SU-DHL-6 (cell line): Measurements from ENCODE around the gene SDK1.

Experiments
- H2AFZ ChIP-seq: fragments of 200-600 bp; sonication (generic); 2 replicates; pipeline ENCODE4 v1.6.1; 2014; ENCODE audit warnings: low read depth, mild to moderate bottlenecking, moderate library complexity, mixed read lengths, antibody characterized with exemption, low read length; ENCODE audit not compliant: severe bottlenecking
- H3F3A ChIP-seq: fragments of 200-600 bp; shearing (Covaris generic); 2 replicates; pipeline ENCODE4 v1.6.0; 2016; ENCODE audit warnings: antibody characterized with exemption, mild to moderate bottlenecking; ENCODE audit not compliant: insufficient read depth
- H3K27ac ChIP-seq: fragments of 200-600 bp; sonication (generic); 2 replicates; pipeline ENCODE4 v1.5.1; 2016; ENCODE audit warnings: low read depth, mild to moderate bottlenecking, low read length, moderate library complexity, mixed read lengths
- H3K27me3 ChIP-seq: fragments of 200-600 bp; sonication (generic), shearing (Covaris generic); 2 replicates; pipeline ENCODE4 v1.6.0; 2014; ENCODE audit warnings: mild to moderate bottlenecking, low read length
- H3K36me3 ChIP-seq: fragments of 200-600 bp; sonication (generic); 2 replicates; pipeline ENCODE4 v1.6.1; 2014; ENCODE audit warnings: mild to moderate bottlenecking, low read length, mixed read lengths
- H3K4me2 ChIP-seq: fragments of 300-600, 200-600 bp; shearing (Covaris generic), sonication (generic); 2 replicates; pipeline ENCODE4 v1.6.0; 2014; ENCODE audit warnings: low read length, low read depth, mild to moderate bottlenecking; ENCODE audit not compliant: poor library complexity, severe bottlenecking
- H3K4me3 ChIP-seq: fragments of 200-600 bp; sonication (generic); 2 replicates; pipeline ENCODE4 v1.5.1; 2014; ENCODE audit warnings: antibody characterized with exemption, low read length, mild to moderate bottlenecking, mixed read lengths; ENCODE audit not compliant: insufficient read depth, poor library complexity, severe bottlenecking
- H3K79me2 ChIP-seq: fragments of 200-600 bp; sonication (generic); 2 replicates; pipeline ENCODE4 v1.6.1; 2014; ENCODE audit warnings: mild to moderate bottlenecking, low read length, moderate library complexity; ENCODE audit not compliant: insufficient read depth
- H3K9ac ChIP-seq: fragments of 200-600 bp; sonication (generic); 2 replicates; pipeline ENCODE4 v1.7.0; 2014; ENCODE audit warnings: mild to moderate bottlenecking, low read length
- H3K9me2 ChIP-seq: fragments of 200-600 bp; sonication (generic); replicated peaks from 2 replicates; pipeline ENCODE4 v1.6.1; 2014; ENCODE audit warnings: low read length; ENCODE audit not compliant: insufficient read depth
- H3K9me3 ChIP-seq: fragments of 200-600 bp; sonication (generic); 2 replicates; pipeline ENCODE4 v1.6.1; 2014; ENCODE audit warnings: low read length, mixed read lengths; ENCODE audit not compliant: insufficient read depth
- H4K20me1 ChIP-seq: fragments of 200-600 bp; sonication (generic); 2 replicates; pipeline ENCODE4 v1.6.1; 2014; ENCODE audit warnings: low read depth, mild to moderate bottlenecking, antibody characterized with exemption, low read length, moderate library complexity, mixed read lengths
- EZH2phosphoT487 ChIP-seq: fragments of 200-600 bp; sonication (generic), shearing (Covaris generic); conservative IDR thresholded peaks from 2 replicates; pipeline ENCODE4 v1.6.1; 2018; ENCODE audit warnings: mild to moderate bottlenecking, antibody characterized with exemption, low read length, moderate library complexity, mixed read lengths
- TF ChIP-seq, protein P1 (sequence below): fragments of 200-600 bp; sonication (generic); IDR thresholded peaks from one replicate; pipeline ENCODE4 v1.5.1; 2017; ENCODE audit warnings: antibody characterized with exemption, mild to moderate bottlenecking, low read length, moderate library complexity; ENCODE audit not compliant: insufficient read depth, poor library complexity, severe bottlenecking

SDK1 gene

DNA sequence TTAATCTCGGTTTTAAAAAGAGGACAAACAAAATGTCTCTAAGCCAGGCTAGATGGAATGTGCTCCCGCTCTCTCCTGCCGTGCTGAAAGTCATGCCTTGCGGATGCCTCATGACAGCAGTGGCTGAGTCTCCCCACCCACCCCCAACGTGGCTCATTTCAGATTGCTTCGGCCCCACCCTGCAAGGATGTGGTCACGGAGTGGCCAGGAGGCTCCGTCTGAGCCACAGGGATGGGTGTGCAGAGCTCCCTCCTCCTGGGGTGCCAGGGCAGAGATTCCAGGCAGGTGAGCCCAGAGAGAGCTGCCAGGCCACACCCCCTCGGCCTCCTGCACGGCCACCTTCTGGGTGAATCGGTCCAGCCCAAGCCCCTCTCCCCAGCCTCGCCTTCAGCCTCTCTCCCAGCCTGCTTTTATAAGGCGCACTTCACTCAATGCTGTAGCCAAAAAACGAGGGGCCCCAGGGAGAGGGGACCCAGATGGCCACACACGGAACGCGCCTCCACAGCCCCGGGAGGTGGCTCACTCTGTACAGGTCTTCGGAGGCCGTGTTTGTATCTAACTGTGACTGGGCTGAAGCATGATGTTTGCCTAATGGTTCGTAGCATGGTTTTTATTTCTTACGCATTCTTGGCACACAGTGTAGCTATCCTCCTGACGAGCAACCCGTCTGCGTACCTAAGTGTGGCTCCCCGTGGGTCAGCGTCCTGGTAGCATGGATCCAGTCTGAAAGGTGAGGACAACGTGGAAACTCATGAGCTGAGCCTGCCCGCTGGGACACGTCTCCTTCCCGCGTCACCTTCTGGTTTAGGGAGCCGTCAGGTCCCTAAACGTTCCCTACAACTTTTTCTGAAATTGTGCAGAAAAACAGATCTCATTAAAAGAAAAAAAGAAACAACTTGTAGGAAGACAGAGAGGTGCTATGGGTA is 967.3 kb downstream of the SDK1 start:
- H2AFZ ChIP-seq, result no peak overlapping the region
- H3F3A ChIP-seq, result no peaks in the 10 kb centered on the region
- no peak overlapping the region for H3K27ac ChIP-seq
- no peak overlapping the region for H3K9ac ChIP-seq
- H3K27me3 ChIP-seq, result no peaks in the 10 kb centered on the region
- H3K79me2 ChIP-seq, result no peaks in the 10 kb centered on the region
- H3K9me2 ChIP-seq, result no peaks in the 10 kb centered on the region
- TF ChIP-seq, protein P1, sequence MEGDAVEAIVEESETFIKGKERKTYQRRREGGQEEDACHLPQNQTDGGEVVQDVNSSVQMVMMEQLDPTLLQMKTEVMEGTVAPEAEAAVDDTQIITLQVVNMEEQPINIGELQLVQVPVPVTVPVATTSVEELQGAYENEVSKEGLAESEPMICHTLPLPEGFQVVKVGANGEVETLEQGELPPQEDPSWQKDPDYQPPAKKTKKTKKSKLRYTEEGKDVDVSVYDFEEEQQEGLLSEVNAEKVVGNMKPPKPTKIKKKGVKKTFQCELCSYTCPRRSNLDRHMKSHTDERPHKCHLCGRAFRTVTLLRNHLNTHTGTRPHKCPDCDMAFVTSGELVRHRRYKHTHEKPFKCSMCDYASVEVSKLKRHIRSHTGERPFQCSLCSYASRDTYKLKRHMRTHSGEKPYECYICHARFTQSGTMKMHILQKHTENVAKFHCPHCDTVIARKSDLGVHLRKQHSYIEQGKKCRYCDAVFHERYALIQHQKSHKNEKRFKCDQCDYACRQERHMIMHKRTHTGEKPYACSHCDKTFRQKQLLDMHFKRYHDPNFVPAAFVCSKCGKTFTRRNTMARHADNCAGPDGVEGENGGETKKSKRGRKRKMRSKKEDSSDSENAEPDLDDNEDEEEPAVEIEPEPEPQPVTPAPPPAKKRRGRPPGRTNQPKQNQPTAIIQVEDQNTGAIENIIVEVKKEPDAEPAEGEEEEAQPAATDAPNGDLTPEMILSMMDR, result no peak
- no peak for TF ChIP-seq EZH2phosphoT487
- no peaks in the 10 kb centered on the region for H3K36me3 ChIP-seq
- no peaks in the 10 kb centered on the region for H4K20me1 ChIP-seq
- H3K4me3 ChIP-seq, result no peak overlapping the region
- no peak overlapping the region for H3K4me2 ChIP-seq
- no peaks in the 10 kb centered on the region for H3K9me3 ChIP-seq

DNA sequence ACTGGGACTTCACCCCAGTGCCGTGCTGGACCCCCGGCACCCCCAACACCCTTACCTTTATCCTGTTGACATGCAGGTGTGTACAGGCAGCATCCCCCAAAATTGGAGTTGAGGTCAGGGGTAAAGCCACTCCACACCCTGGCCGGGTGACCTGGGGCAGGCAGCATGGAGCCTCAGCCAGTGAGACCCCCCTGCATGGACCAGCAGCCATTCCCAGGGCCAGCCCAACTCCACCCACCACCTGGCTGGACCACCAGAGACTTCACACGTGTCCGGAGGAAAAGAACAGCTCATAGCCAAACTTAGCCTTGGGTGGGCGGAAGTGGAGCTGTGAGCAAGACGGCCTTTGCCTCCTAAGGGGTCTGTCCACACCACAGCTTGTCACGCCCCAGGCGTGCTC is 968.0 kb downstream of the SDK1 start:
- H3K4me3 ChIP-seq, result no peak overlapping the region
- TF ChIP-seq, protein P1, result no peak
- no peak for TF ChIP-seq EZH2phosphoT487
- no peaks in the 10 kb centered on the region for H3K79me2 ChIP-seq
- H3K4me2 ChIP-seq, result no peak overlapping the region
- H3K27me3 ChIP-seq, result no peaks in the 10 kb centered on the region
- no peaks in the 10 kb centered on the region for H4K20me1 ChIP-seq
- no peaks in the 10 kb centered on the region for H3K9me2 ChIP-seq
- H3K9me3 ChIP-seq, result no peaks in the 10 kb centered on the region
- no peak overlapping the region for H2AFZ ChIP-seq
- H3F3A ChIP-seq, result no peaks in the 10 kb centered on the region
- no peak overlapping the region for H3K9ac ChIP-seq
- H3K27ac ChIP-seq, result no peak overlapping the region
- H3K36me3 ChIP-seq, result no peaks in the 10 kb centered on the region

GRCh38 chr7:4269746-4270145 is 968.7 kb downstream of the SDK1 start:
- H3F3A ChIP-seq, result no peaks in the 10 kb centered on the region
- no peaks in the 10 kb centered on the region for H3K9me2 ChIP-seq
- no peak overlapping the region for H3K27ac ChIP-seq
- no peak overlapping the region for H2AFZ ChIP-seq
- no peaks in the 10 kb centered on the region for H3K9me3 ChIP-seq
- no peaks in the 10 kb centered on the region for H3K27me3 ChIP-seq
- no peak overlapping the region for H3K4me3 ChIP-seq
- TF ChIP-seq, protein P1, result no peak
- no peak for TF ChIP-seq EZH2phosphoT487
- no peaks in the 10 kb centered on the region for H3K79me2 ChIP-seq
- H3K4me2 ChIP-seq, result no peak overlapping the region
- H3K36me3 ChIP-seq, result no peaks in the 10 kb centered on the region
- no peak overlapping the region for H3K9ac ChIP-seq
- H4K20me1 ChIP-seq, result no peaks in the 10 kb centered on the region
